GM13977 (cell line): ENCODE data around the gene ERO1B.

ENCODE experiments used
- DNase-seq: peaks from one replicate; pipeline ENCODE4 v3.0.0; 2012; ENCODE audit warnings: low spot score
- in situ Hi-C: fragments of 300-500 bp; cut with MboI; formaldehyde crosslinking; loops from one replicate; pipeline ENCODE4 v1.12.0; 2022; ENCODE audit warnings: low sequenced_read_pairs, low pct_unique_long_range_greater_than_20kb, mixed read lengths, inconsistent platforms; ENCODE audit not compliant: unreplicated experiment
- TF ChIP-seq, protein P1 (sequence below): IDR thresholded peaks from 2 replicates; pipeline ENCODE4 v1.5.1; 2012; ENCODE audit warnings: mild to moderate bottlenecking, control low read depth; ENCODE audit not compliant: insufficient read depth; ENCODE audit errors: extremely low read depth, missing control alignments

The ERO1B gene

DNA sequence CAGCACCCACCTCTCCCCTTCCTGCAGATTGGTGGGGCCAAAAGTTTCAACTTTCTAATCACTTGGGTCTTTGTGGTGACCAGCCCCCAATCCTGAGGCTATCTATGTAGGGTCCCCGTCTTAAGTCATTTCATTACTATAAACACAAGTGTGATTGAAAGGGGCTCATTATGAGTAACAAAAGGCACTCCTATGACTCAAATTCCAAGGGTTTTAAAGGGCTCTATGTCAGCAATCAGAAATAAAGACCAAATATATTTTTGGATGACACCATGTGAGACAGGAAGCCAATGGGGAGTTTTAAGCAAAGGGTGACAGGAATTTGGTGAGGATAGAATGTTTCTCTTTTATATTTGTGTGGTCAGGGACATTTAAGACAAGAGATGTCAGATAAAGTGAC, 6.2 kb downstream of the ERO1B start:
- peak; percentile 15 for DNase-seq
- in situ Hi-C loops: no loop called here
- TF ChIP-seq, protein P1, sequence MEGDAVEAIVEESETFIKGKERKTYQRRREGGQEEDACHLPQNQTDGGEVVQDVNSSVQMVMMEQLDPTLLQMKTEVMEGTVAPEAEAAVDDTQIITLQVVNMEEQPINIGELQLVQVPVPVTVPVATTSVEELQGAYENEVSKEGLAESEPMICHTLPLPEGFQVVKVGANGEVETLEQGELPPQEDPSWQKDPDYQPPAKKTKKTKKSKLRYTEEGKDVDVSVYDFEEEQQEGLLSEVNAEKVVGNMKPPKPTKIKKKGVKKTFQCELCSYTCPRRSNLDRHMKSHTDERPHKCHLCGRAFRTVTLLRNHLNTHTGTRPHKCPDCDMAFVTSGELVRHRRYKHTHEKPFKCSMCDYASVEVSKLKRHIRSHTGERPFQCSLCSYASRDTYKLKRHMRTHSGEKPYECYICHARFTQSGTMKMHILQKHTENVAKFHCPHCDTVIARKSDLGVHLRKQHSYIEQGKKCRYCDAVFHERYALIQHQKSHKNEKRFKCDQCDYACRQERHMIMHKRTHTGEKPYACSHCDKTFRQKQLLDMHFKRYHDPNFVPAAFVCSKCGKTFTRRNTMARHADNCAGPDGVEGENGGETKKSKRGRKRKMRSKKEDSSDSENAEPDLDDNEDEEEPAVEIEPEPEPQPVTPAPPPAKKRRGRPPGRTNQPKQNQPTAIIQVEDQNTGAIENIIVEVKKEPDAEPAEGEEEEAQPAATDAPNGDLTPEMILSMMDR: no peak

DNA sequence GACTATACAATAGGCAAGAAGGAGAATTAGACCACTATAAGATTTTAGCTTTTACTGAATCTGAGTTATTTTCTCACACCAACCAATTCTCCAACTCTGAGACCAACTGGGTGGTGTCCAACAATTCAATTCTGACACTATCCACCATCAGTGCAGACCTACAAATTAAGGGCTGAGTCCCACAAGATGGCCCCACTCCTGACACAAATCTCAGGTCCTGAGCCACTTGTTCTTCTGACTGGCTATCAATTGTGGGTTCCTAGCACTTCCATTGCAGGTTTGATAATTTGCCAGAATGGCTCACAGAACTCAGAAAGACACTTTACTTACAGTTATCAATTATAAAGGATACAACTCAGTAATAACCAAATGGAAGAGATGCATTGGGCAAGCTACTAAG, 6.7 kb downstream of the ERO1B start:
- in situ Hi-C loops: no loop called here
- DNase-seq: no peak
- TF ChIP-seq, protein P1: no peak

DNA sequence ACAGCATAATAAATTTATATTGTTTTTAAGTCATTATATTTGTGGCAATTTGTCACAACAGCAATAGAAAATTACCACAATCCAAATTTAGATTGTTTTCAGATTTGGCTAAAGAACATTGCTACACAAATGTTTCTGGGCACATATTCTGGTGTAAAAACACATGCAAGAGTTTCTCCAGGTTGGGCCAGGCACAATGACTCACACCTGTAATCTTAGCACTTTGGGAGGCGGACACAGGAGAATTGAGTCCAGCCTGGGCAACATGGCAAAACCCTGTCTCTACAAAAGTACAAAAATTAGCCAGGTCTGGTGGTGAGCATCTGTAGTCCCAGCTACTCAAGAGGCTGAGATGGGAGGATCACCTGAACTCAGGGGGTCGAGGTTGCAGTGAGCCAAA, 8.4 kb downstream of the ERO1B start:
- DNase-seq: no peak
- in situ Hi-C loops: no loop called here
- TF ChIP-seq, protein P1: no peak

DNA sequence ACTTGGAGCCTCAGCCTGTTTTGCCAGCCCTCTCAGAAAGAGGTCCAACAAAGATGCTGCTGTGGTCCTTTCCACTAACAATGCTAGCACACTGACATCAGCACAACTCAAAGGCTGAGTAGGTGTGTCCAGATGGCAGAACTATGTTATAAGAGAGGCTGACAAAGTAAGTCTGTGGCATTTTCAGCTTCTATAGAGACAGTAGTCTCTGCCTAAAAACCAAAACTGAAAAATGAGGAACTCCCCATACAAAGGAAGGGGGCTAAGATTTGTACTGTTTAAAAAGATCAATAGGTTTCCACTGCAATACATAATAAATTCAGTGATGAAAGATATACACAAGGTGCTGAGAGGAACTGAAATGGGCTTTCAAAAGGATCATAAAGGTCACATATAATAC, 12.3 kb downstream of the ERO1B start:
- no peak for DNase-seq
- in situ Hi-C loops: no loop called here
- TF ChIP-seq, protein P1: no peak

DNA sequence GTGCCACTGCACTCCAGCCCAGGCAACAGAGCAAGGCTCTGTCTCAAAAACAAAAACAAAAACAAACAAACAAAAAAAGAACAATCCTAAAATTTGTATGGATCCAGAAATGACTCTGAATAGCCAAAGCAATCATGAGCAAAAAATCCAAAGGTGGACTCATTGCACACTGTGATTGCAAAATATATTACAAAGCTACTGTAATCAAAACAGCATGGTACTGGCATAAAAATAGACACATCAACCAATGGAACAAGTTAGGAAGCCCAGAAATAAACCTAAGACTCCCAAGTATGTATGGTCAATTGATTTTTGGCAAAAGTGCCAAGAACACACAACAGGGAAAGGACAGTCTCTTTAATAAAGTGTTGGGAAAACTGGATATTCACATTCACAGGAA, 19.9 kb downstream of the ERO1B start:
- TF ChIP-seq, protein P1: no peak
- in situ Hi-C loops: no loop called here
- DNase-seq: no peak

DNA sequence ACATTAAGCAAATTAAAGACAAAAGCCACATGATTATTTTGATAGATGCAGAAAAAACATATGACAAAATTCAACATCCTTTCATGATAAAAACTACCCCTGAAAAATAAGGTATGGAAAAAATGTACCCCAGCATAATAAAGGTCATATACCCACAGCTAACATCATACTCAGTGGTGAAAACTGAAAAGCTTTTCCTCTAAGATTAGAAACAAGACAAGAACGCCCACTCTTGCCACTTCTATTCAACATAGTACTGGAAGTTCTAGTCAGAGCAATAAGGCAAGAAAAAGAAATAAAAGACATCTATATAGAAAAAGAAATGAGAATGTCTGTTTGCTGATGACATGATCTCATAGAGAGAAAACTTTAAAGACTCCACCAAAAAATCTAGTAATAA, 20.7 kb downstream of the ERO1B start:
- no peak for DNase-seq
- in situ Hi-C loops: no loop called here
- TF ChIP-seq, protein P1: no peak

DNA sequence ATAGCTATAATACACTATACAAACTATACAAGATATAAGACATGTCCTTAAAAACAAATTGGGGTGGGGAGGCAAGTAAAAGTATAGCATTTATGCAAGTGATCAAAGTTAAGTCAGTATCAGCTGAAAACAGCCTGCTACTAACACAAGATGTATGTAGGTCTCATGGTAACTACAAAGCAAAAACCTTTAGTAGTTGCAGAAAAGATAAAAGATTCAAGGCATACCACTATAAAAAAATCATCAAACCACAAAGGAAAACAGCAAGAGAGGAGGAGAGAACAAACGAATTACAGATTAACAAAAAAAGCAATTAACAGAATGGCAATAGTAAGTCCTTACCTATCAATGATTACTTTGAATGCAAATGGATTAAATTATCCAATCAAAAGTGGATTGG, 22.7 kb downstream of the ERO1B start:
- TF ChIP-seq, protein P1: no peak
- in situ Hi-C loops: no loop called here
- no peak for DNase-seq
